GM19452 (cell line): ENCODE results near the gene ELOVL6.

ENCODE experiments used
- ATAC-seq: cut with Tn5 transposase; IDR thresholded peaks from one replicate; pipeline ENCODE4 v1.9.1; 2021; ENCODE audit not compliant: unreplicated experiment

Gene ELOVL6

GRCh38 chr4:109998867-109999584 is 199.4 kb downstream of the ELOVL6 start:
- peak; percentile 38 for ATAC-seq

GRCh38 chr4:109996526-109996925 is 201.9 kb downstream of the ELOVL6 start:
- no peak for ATAC-seq
